MCF 10A (cell line): ENCODE data around the gene NPB. TPM values are rescaled to one million over a fixed set of nuclear protein-coding genes. Genes with fewer than 3 reads are reported as not detected.
A peak's percentile ranks its signal among the peaks of the same experiment; 100 is the strongest.

Experiments
- BruUV-seq: library from RNA; stranded (reverse); fragments of 400-500 nt; replicated peaks from 2 replicates; lab custom pipeline; 2021; lab: Mats Ljungman, UMichigan
- CTCF ChIA-PET: fragments of 300-600 bp; sonication (Branson Sonifier 250); formaldehyde crosslinking; extraction: SDS; loops from one replicate; lab custom pipeline; 2021; ENCODE audit warnings: antibody characterized with exemption, inconsistent platforms; lab: Yijun Ruan, JAX
- POLR2A ChIA-PET: fragments of 300-600, 350-650 bp; sonication (Branson Sonifier 250); formaldehyde crosslinking; extraction: SDS; loops from one replicate; lab custom pipeline; 2020; ENCODE audit warnings: antibody characterized with exemption, inconsistent platforms; lab: Yijun Ruan, JAX
- DNase-seq: peaks from one replicate; pipeline ENCODE4 v3.0.0-alpha.2; 2018; ENCODE audit not compliant: unreplicated experiment
- H3K27ac Mint-ChIP-seq: one replicate; pipeline ENCODE4 v1.8.0; 2022; ENCODE audit warnings: mild to moderate bottlenecking, low read depth, mixed read lengths; ENCODE audit not compliant: unreplicated experiment
- H3K27me3 Mint-ChIP-seq: one replicate; pipeline ENCODE4 v1.8.0; 2022; ENCODE audit warnings: mixed read lengths; ENCODE audit not compliant: insufficient read depth, unreplicated experiment
- H3K36me3 Mint-ChIP-seq: one replicate; pipeline ENCODE4 v1.8.0; 2022; ENCODE audit warnings: mild to moderate bottlenecking, moderate library complexity, mixed read lengths; ENCODE audit not compliant: insufficient read depth, unreplicated experiment
- H3K4me1 Mint-ChIP-seq: one replicate; pipeline ENCODE4 v1.8.0; 2022; ENCODE audit warnings: mixed read lengths; ENCODE audit not compliant: insufficient read depth, unreplicated experiment
- H3K4me3 Mint-ChIP-seq: one replicate; pipeline ENCODE4 v1.8.0; 2022; ENCODE audit warnings: mild to moderate bottlenecking, moderate library complexity, mixed read lengths; ENCODE audit not compliant: unreplicated experiment
- H3K9me3 Mint-ChIP-seq: one replicate; pipeline ENCODE4 v1.8.0; 2022; ENCODE audit warnings: mixed read lengths; ENCODE audit not compliant: unreplicated experiment
- CTCF ChIP-seq: fragments of 200-600 bp; IDR thresholded peaks from one replicate; pipeline ENCODE4 v1.8.0; 2022; ENCODE audit warnings: antibody characterized with exemption, mild to moderate bottlenecking; ENCODE audit not compliant: unreplicated experiment
- intact Hi-C: fragments of 100-400 bp; cut with micrococcal nuclease; formaldehyde crosslinking; loops from 2 replicates; pipeline ENCODE4 v1.14.1; 2022
- total RNA-seq: library from RNA; stranded (reverse); gene quantifications from 2 replicates; pipeline ENCODE4 v1.2.3, GENCODE V29; 2022

Gene NPB
- total RNA-seq, 1 experiment from 2014 or later, result 0.28 TPM

DNA sequence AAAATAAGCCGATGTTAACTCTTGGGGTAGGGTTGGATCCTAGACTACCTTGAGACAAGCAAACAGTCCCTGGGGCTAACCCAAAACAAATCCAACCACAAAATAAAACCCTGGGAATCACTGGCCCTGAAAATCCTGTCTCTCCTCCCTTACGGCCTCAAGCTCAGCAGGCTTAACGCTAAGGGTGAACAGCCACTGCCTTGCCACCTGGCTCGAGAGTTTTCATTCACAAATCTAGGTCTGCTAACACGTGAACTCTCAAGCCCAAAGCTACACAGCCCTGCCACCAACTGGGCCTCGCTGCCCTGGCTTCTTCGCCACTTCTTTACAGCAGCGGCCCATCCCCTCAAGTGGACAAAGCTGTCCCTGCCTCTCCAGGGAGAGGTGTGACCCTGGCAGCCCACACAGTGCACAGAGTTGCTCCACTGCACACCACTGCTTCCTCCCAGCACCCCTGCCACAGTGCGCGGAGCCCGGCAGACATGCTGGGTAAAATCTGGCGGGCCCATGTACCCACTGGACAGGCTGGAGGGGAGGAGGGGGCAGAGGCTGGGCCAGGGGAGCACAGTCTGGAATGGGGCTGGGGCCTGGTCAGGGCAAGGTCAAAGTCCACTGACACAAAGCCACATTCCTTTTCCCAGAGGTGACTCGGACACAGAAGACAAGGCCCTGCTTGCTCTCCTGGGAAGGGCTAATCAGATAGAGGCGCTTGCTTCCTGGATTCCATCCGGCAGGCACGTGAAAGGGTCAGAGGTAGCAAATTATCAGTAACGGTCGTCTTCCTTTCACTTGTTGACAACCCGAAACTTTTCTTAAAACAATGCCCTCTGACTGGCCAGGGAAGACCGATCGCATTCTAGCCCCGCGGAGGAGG is 8.2 kb downstream of the NPB start:
- ChIA-PET POLR2A (interaction anchor here (0.6 to 5.2 kb wide), 8 partner anchors 10 to 185 kb away, joined by 3 to 54 read pairs (median 3); partner anchors contain the start of genes ALYREF, ANAPC11 and MAFG), CTCF (interaction anchor here (0.5 to 1.0 kb wide), 2 partner anchors 13 to 185 kb away, joined by 3 to 4 read pairs; no protein-coding TSS in a partner anchor)
- Mint-ChIP-seq H3K36me3 (peaks cover 40% of the 10 kb centered on the region), H3K27ac (no peak overlapping the region), H3K4me3 (peak overlapping the region; percentile 72), H3K4me1 (peaks cover 20% of the 10 kb centered on the region), H3K9me3 (no peaks in the 10 kb centered on the region), H3K27me3 (no peaks in the 10 kb centered on the region)
- TF ChIP-seq CTCF, result no peak
- no TSS peak for BruUV-seq
- intact Hi-C loops, result loop anchor here (10.0 kb wide), 1 partner anchor 45 kb away; the partner anchor contains the start of gene P4HB
- no peak for DNase-seq

DNA sequence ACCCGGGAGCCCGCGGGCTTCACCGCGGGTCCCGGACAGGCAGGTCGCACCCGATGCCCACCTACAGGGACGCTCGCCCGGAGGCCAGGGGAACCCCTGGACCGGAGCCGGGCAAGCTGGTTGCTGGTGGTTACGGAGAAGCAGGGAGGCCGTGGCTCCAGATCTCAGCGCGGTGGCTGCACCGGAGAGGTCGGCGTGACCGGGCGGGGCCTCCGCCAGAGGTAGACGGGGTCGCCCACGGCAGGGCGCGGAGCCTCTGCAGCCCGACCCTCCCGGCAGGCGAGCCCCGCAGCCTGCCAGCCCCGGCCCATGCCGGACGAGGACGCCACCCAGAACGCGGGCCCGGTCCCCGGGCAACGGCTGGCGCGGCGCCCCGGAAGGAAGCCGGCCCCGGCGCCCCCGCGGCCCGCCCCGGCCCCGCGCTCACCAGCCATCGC is 8.8 kb downstream of the NPB start:
- no peak for TF ChIP-seq CTCF
- BruUV-seq, result no TSS peak
- CTCF ChIA-PET, result no interaction called here
- intact Hi-C loops, result loop anchor here (10.0 kb wide), 1 partner anchor 46 kb away; the partner anchor contains the start of gene P4HB
- DNase-seq, result no peak
- no peaks in the 10 kb centered on the region for H3K9me3 Mint-ChIP-seq
- H3K4me1 Mint-ChIP-seq, result peaks cover 22% of the 10 kb centered on the region
- POLR2A ChIA-PET, result interaction anchor here (1.0 to 5.2 kb wide), 4 partner anchors 11 to 25 kb away, joined by 3 to 54 read pairs (median 5); partner anchors contain the start of genes ALYREF, ANAPC11 and MAFG
- H3K27me3 Mint-ChIP-seq, result no peaks in the 10 kb centered on the region
- no peak overlapping the region for H3K27ac Mint-ChIP-seq
- peak overlapping the region; percentile 72 for H3K4me3 Mint-ChIP-seq
- peaks cover 42% of the 10 kb centered on the region for H3K36me3 Mint-ChIP-seq

DNA sequence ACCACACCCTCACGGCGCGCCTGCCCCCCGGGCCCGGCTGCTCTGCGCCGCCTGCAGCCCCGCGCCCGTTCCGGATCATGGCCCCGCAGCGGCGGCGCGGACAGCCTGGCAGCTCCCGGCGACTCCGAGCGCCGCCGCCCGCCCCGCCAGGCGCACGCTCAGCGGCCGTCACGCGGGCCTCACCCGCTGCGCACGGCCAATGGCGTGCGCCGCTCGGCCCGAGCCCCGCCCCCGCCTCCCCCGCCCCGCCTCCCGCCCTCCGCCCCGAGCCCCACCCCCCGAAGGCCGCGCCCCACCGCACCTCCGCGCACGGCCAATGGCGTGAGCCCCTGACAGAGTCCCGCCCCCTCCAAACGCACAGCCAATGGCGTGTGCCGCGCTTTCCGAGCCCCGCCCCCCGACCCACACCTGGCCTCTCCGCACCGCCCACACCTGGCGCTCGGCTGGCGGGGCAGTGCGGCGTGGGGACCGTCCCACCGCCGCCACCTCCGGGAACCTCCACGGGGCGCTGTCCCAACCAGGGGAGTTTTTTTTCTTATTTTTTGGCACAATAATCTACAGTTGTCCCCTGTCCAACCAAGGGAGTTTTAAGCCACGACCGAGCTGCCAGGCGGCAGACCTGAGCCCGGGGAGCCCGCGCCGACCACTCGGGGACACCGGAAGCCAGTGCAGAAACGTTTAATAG is 9.4 kb downstream of the NPB start, which contains the start of gene PCYT2:
Gene PCYT2 (minus strand): TSS at position 123 of the 685 bp plus-strand sequence. CDS start 44 bp downstream, at position 79.
- Mint-ChIP-seq H3K27me3 (no peaks in the 10 kb centered on the region), H3K36me3 (peaks cover 47% of the 10 kb centered on the region), H3K4me3 (peak within 1 kb of the TSS; percentile 72), H3K27ac (no peak within 1 kb of the TSS), H3K4me1 (peaks cover 27% of the 10 kb centered on the region), H3K9me3 (no peaks in the 10 kb centered on the region)
- BruUV-seq, result no TSS peak
- intact Hi-C loops, result loop anchor here (10.0 kb wide), 1 partner anchor 47 kb away; the partner anchor contains the start of gene P4HB
- TF ChIP-seq CTCF, result no peak
- CTCF ChIA-PET, result no interaction called here
- DNase-seq, result peak; percentile 89
- POLR2A ChIA-PET, result interaction anchor here (1.7 to 5.2 kb wide), 3 partner anchors 14 to 20 kb away, joined by 6 to 54 read pairs (median 7); partner anchors contain the start of genes ALYREF, ANAPC11 and MAFG
